Panc1 (cell line): ENCODE results near the gene TRIM33. TPM values are rescaled to one million over a fixed set of nuclear protein-coding genes. Genes with fewer than 3 reads are reported as not detected.

Experiments
- ATAC-seq: fragments of 200-7000 bp; cut with Tn5 transposase; 2 replicates; pipeline ENCODE4 v1.9.1; 2020; ENCODE audit warnings: mild to moderate bottlenecking, moderate library complexity
- BruUV-seq: library from RNA; stranded (reverse); fragments of 400-500 nt; replicated peaks from 2 replicates; lab custom pipeline; 2021; lab: Mats Ljungman, UMichigan
- CTCF ChIA-PET: fragments of 300-600 bp; sonication (Branson Sonifier 250); formaldehyde crosslinking; loops from one replicate; lab custom pipeline; 2022; ENCODE audit warnings: antibody characterized with exemption; lab: Charles Lee
- POLR2A ChIA-PET: fragments of 300-600 bp; sonication (Branson Sonifier 250); formaldehyde crosslinking; loops from one replicate; lab custom pipeline; 2022; ENCODE audit warnings: antibody characterized with exemption; lab: Charles Lee
- DNase-seq: peaks from one replicate; pipeline ENCODE4 v3.0.0-alpha.2; 2010; ENCODE audit warnings: low read depth, low spot score
- H3K27ac ChIP-seq: 2 replicates; pipeline ENCODE4 v1.5.1; 2011; ENCODE audit warnings: mild to moderate bottlenecking, low read length, inconsistent platforms
- H3K27me3 ChIP-seq: fragments of 200-500 bp; sonication (Bioruptor generic); 2 replicates; pipeline ENCODE4 v1.6.0; 2014; ENCODE audit warnings: low read length, inconsistent platforms; ENCODE audit not compliant: control insufficient read depth, insufficient read depth
- H3K36me3 ChIP-seq: fragments of 200-500 bp; sonication (Bioruptor generic); 2 replicates; pipeline ENCODE4 v1.5.1; 2014; ENCODE audit warnings: inconsistent platforms, mild to moderate bottlenecking, low read length, moderate library complexity; ENCODE audit not compliant: control insufficient read depth, insufficient read depth
- H3K4me1 ChIP-seq: 2 replicates; pipeline ENCODE4 v1.5.1; 2011; ENCODE audit warnings: inconsistent platforms, mild to moderate bottlenecking, low read length, moderate library complexity; ENCODE audit not compliant: control insufficient read depth, insufficient read depth
- H3K4me3 ChIP-seq, 2 experiments: 2 replicates each; pipeline ENCODE4 v1.5.1; 2011 to 2012; ENCODE audit warnings: low read depth in 2 of 2, low read length in 2 of 2, mild to moderate bottlenecking in 2 of 2, inconsistent platforms in 1 of 2, moderate library complexity in 1 of 2
- H3K9me3 ChIP-seq: fragments of 200-500 bp; sonication (Bioruptor generic); 2 replicates; pipeline ENCODE4 v1.5.1; 2014; ENCODE audit warnings: low read depth, mild to moderate bottlenecking, inconsistent platforms, low read length, moderate library complexity; ENCODE audit not compliant: control insufficient read depth, insufficient read depth
- POLR2AphosphoS5 ChIP-seq: IDR thresholded peaks from 2 replicates; pipeline ENCODE4 v1.6.1; 2012; ENCODE audit warnings: mild to moderate bottlenecking, low read depth, low read length, moderate library complexity
- SIN3A ChIP-seq: IDR thresholded peaks from 2 replicates; pipeline ENCODE4 v1.6.1; 2012; ENCODE audit warnings: low read depth, mild to moderate bottlenecking, low read length, moderate library complexity, borderline replicate concordance; ENCODE audit not compliant: insufficient read depth
- TCF7L2 ChIP-seq: IDR thresholded peaks from 2 replicates; pipeline ENCODE4 v1.6.1; 2011; ENCODE audit warnings: mild to moderate bottlenecking, low read depth, low read length, inconsistent platforms
- in situ Hi-C: cut with HindIII; loops from 2 replicates; pipeline ENCODE4 v1.10.0; 2016; ENCODE audit warnings: low sequenced_read_pairs, low pct_unique_long_range_greater_than_20kb
- intact Hi-C: fragments of 100-400 bp; cut with micrococcal nuclease; formaldehyde crosslinking; loops from one replicate; pipeline ENCODE4 v1.10.0; 2022; ENCODE audit not compliant: unreplicated experiment
- total RNA-seq: library from RNA; stranded (reverse); gene quantifications from one replicate; pipeline ENCODE4 v1.2.1, GENCODE V29; 2021; ENCODE audit not compliant: unreplicated experiment
- TF ChIP-seq, protein P1 (sequence below), 2 experiments: IDR thresholded peaks; 2 replicates each; pipeline ENCODE4 v1.6.1; 2011 to 2012; ENCODE audit warnings: low read depth in 2 of 2, control low read depth in 1 of 2, low read length in 1 of 2, mild to moderate bottlenecking in 1 of 2, moderate library complexity in 1 of 2; ENCODE audit not compliant: insufficient read depth in 1 of 2
- TF ChIP-seq, protein P2 (sequence below): fragments of 450-650 bp; IDR thresholded peaks from 2 replicates; pipeline ENCODE4 v1.5.1; 2017; ENCODE audit warnings: mild to moderate bottlenecking

Gene TRIM33
- total RNA-seq, 1 experiment from 2014 or later: 22.2 TPM

DNA sequence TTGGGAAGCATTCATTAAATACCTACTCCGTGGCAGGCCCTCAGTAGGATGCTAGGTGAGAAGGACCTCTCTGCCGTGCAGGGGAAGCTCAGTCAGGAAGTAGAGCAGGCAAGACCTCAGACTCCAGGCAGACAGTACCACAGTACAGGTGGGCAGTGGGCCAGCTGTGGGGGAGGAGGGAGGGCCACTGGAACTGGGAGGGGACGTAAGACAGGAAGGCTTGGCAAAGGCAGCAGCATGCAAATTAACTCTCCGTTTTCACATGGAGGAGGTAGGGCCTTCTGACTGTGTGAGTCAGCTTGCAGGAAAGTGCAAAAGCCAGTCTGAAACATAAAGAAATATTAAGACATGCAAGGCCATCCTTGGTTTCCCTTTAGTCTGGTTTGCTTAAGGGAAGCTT is 157.7 kb downstream of the TRIM33 start:
- ChIA-PET CTCF (no interaction called here), POLR2A (no interaction called here)
- no peaks in the 10 kb centered on the region for H3K9me3 ChIP-seq
- H3K4me1 ChIP-seq: no peaks in the 10 kb centered on the region
- no peaks in the 10 kb centered on the region for H3K36me3 ChIP-seq
- H3K27ac ChIP-seq: no peak overlapping the region
- no peaks in the 10 kb centered on the region for H3K27me3 ChIP-seq
- TF ChIP-seq, protein P1, sequence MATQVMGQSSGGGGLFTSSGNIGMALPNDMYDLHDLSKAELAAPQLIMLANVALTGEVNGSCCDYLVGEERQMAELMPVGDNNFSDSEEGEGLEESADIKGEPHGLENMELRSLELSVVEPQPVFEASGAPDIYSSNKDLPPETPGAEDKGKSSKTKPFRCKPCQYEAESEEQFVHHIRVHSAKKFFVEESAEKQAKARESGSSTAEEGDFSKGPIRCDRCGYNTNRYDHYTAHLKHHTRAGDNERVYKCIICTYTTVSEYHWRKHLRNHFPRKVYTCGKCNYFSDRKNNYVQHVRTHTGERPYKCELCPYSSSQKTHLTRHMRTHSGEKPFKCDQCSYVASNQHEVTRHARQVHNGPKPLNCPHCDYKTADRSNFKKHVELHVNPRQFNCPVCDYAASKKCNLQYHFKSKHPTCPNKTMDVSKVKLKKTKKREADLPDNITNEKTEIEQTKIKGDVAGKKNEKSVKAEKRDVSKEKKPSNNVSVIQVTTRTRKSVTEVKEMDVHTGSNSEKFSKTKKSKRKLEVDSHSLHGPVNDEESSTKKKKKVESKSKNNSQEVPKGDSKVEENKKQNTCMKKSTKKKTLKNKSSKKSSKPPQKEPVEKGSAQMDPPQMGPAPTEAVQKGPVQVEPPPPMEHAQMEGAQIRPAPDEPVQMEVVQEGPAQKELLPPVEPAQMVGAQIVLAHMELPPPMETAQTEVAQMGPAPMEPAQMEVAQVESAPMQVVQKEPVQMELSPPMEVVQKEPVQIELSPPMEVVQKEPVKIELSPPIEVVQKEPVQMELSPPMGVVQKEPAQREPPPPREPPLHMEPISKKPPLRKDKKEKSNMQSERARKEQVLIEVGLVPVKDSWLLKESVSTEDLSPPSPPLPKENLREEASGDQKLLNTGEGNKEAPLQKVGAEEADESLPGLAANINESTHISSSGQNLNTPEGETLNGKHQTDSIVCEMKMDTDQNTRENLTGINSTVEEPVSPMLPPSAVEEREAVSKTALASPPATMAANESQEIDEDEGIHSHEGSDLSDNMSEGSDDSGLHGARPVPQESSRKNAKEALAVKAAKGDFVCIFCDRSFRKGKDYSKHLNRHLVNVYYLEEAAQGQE (IDR thresholded peaks at IDR 0.05; ENCODE audit: insufficient read depth in 1 of 2, low read depth in 2 of 2, low read length in 1 of 2): no peak
- TF ChIP-seq TCF7L2 (no peak), SIN3A (no peak), POLR2AphosphoS5 (no peak)
- TF ChIP-seq, protein P2, sequence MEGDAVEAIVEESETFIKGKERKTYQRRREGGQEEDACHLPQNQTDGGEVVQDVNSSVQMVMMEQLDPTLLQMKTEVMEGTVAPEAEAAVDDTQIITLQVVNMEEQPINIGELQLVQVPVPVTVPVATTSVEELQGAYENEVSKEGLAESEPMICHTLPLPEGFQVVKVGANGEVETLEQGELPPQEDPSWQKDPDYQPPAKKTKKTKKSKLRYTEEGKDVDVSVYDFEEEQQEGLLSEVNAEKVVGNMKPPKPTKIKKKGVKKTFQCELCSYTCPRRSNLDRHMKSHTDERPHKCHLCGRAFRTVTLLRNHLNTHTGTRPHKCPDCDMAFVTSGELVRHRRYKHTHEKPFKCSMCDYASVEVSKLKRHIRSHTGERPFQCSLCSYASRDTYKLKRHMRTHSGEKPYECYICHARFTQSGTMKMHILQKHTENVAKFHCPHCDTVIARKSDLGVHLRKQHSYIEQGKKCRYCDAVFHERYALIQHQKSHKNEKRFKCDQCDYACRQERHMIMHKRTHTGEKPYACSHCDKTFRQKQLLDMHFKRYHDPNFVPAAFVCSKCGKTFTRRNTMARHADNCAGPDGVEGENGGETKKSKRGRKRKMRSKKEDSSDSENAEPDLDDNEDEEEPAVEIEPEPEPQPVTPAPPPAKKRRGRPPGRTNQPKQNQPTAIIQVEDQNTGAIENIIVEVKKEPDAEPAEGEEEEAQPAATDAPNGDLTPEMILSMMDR: no peak
- intact Hi-C loops (no loop called here), in situ Hi-C loops (no loop called here)
- DNase-seq: no peak
- H3K4me3 ChIP-seq: no peak overlapping the region
- no peak for ATAC-seq
- BruUV-seq: no TSS peak

DNA sequence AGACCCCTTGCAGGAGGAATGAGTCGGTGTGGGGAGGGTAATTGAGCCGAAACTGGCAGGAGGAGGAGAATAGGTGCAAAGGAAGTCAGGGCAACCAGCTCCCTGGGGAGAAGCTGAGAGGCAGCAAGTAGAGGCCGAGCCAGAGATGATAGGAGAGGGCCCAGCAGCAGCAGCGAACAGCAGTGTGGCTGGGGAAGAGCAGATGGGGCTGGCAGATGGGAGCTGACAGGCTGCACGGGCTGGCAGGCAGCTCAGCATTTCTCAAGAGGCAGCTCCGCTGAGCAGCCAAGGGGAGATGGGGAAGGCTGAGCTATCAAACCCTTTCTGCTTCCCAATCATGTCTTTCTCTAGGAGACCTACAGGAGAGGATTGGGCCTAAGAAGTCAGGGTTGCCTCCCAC is 158.2 kb downstream of the TRIM33 start:
- no peak overlapping the region for H3K4me3 ChIP-seq
- no TSS peak for BruUV-seq
- DNase-seq (no peak), ATAC-seq (no peak)
- no peak overlapping the region for H3K27ac ChIP-seq
- in situ Hi-C loops (no loop called here), intact Hi-C loops (no loop called here)
- H3K4me1 ChIP-seq: no peaks in the 10 kb centered on the region
- TF ChIP-seq POLR2AphosphoS5: no peak
- TF ChIP-seq, protein P1 (IDR thresholded peaks at IDR 0.05; ENCODE audit: insufficient read depth in 1 of 2, low read depth in 2 of 2, low read length in 1 of 2): no peak
- TF ChIP-seq, protein P2: no peak
- TF ChIP-seq TCF7L2: no peak
- TF ChIP-seq SIN3A: no peak
- no peaks in the 10 kb centered on the region for H3K27me3 ChIP-seq
- CTCF ChIA-PET: no interaction called here
- POLR2A ChIA-PET: no interaction called here
- no peaks in the 10 kb centered on the region for H3K9me3 ChIP-seq
- no peaks in the 10 kb centered on the region for H3K36me3 ChIP-seq
